HEK293T (cell line): ENCODE measurements around the gene LIN54.

Experiments used
- ARNT ChIP-seq: fragments of 450-650 bp; IDR thresholded peaks from 2 replicates; pipeline ENCODE4 v1.6.1; 2017; ENCODE audit warnings: mild to moderate bottlenecking
- BHLHE40 ChIP-seq: fragments of 450-650 bp; IDR thresholded peaks from 2 replicates; pipeline ENCODE4 v1.6.1; 2016; ENCODE audit warnings: mild to moderate bottlenecking, moderate library complexity, borderline replicate concordance
- CTBP1 ChIP-seq: fragments of 450-650 bp; IDR thresholded peaks from 2 replicates; pipeline ENCODE4 v1.6.1; 2016; ENCODE audit warnings: borderline replicate concordance
- ELF4 ChIP-seq: fragments of 450-650 bp; IDR thresholded peaks from 2 replicates; pipeline ENCODE4 v1.6.1; 2017; ENCODE audit warnings: antibody characterized with exemption
- FOXA1 ChIP-seq: fragments of 450-650 bp; IDR thresholded peaks from 2 replicates; pipeline ENCODE4 v1.6.1; 2016; ENCODE audit warnings: mild to moderate bottlenecking
- FOXK2 ChIP-seq: fragments of 450-650 bp; IDR thresholded peaks from 2 replicates; pipeline ENCODE4 v1.6.1; 2016; ENCODE audit warnings: mild to moderate bottlenecking
- FOXM1 ChIP-seq: fragments of 450-650 bp; IDR thresholded peaks from 2 replicates; pipeline ENCODE4 v1.6.1; 2017; ENCODE audit warnings: mild to moderate bottlenecking, borderline replicate concordance
- HDGF ChIP-seq: fragments of 450-650 bp; IDR thresholded peaks from 2 replicates; pipeline ENCODE4 v1.6.1; 2017; ENCODE audit warnings: antibody characterized with exemption, borderline replicate concordance
- L3MBTL2 ChIP-seq: fragments of 450-650 bp; conservative IDR thresholded peaks from 2 replicates; pipeline ENCODE4 v1.6.1; 2016; ENCODE audit warnings: mild to moderate bottlenecking
- SP1 ChIP-seq: fragments of 450-650 bp; IDR thresholded peaks from 2 replicates; pipeline ENCODE4 v1.6.1; 2017
- SUZ12 ChIP-seq: fragments of 450-650 bp; IDR thresholded peaks from 2 replicates; pipeline ENCODE4 v1.6.1; 2016; ENCODE audit warnings: mild to moderate bottlenecking
- TARDBP ChIP-seq: fragments of 450-650 bp; IDR thresholded peaks from 2 replicates; pipeline ENCODE4 v1.6.1; 2016

GRCh38 chr4:82900066-82900410 is 110.6 kb downstream of the LIN54 start:
- TF ChIP-seq TARDBP (no peak), FOXM1 (no peak), ELF4 (no peak), FOXA1 (no peak), ARNT (no peak), HDGF (no peak), SP1 (no peak), BHLHE40 (no peak), CTBP1 (no peak), SUZ12 (no peak), L3MBTL2 (no peak; the same call in 1 of the 2 replicates), FOXK2 (no peak)
